Fibroblast of skin of right biceps (primary cell): ENCODE results near the gene GTF2I.
"Not testable (repeated sequence)": the region's sequence is repeated elsewhere in the genome, so short reads cannot be mapped to it uniquely, and the experiment has no call there.

Experiments
- DNase-seq: peaks from one replicate; pipeline ENCODE4 v3.0.0-alpha.2; 2013

The GTF2I gene

DNA sequence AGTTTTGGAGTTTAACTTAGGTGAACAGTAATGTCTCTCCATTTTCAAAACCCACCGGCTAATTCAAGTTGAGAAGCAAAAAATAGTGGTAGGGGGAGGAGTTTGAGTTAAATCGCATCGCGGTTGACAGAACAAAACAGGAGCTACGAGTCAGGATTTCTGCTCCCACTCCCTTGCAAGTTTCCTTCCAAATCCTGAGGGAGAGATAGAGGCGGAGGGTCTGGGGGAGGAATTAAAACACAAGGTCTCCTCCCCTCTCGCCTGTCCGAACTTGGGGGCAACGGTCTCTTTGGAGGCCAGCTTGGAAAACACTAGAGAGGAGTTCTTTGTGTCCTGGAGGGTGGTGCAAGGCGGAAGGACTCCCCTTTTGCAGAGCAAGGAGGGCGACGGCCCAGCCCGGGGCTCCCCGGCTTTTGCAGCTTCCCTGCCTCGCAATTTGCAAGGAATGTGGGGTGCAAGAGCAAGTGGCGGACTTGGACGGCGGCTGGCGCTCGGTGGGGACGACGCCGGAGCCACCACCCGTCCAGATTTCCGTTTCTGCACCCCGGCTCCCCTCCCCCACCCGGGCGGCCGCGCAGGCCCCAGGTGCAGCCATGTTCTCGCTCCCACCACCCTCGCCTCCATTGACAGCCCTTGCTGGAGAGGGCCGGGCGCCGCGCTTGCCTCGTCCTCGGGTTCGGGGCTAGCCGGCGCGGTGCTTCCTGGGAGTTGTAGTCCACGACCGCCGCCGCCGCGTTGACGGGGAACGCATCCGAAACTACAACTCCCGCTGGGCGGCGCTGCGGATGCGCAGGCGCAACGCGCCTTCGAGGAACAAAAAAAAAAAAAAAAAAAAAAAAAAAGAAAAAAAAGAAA lies 454 bp upstream of the GTF2I start:
- DNase-seq: peak; percentile 98

DNA sequence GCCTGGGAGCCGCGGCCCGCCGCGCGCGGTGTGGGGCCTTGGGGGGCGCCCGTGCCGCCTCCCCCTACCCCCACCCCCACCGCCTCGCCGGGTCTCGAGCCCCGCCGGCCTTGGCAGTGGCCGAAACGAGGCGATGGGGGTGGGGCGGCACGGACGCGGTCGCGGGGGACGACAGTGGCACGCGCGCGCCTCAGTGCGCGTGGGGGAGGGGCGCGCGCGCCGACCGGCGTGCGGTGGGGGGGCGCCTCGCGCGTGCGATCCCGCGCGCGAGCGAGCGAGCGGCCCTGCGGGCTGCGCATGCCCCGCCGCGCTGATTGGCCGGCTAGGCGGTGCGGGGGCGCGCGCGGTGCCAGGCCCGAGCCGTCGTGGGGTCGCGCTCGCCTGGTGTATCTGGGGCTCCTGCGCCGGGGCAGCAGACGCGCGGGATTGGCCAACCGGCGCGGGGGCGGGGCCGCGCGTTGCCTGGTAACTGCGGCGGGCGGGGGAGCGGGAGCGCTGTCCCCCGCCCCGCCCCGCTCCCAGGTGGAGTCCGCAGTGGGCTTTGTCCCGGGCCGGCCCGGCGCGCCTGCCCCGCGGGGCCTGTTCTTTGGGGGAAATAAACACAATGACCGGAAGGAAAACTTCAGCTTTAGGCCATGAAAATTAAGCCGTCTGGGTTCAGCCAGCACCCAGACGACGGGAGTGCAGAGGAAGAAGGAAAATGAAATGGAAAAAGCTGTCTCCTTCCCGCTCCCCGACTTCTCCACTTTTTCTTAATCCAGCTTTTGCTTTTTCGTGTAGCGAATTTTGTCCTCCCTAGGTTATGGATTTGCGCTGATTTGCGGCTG lies 873 bp downstream of the GTF2I start:
- DNase-seq: peak; percentile 94

DNA sequence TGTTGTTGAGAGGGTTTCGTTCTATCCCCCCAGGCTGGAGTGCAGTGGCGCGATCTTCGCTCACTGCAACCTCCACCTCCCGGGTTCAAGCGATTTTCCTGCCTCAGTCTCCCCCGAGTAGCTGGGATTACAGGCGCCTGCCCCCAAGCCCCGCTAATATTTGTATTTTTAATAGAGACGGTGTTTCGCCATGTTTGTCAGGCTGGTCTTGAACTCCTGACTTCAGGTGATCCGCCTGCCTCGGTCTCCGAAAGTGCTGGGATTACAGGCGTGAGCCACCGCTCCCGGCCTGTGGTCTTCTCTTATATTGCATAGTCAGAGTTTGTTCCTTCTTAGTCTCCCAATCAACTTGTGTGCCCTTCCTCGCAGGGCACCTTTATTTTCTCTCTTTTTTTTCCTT lies 2.7 kb downstream of the GTF2I start:
- DNase-seq: not testable (repeated sequence)

DNA sequence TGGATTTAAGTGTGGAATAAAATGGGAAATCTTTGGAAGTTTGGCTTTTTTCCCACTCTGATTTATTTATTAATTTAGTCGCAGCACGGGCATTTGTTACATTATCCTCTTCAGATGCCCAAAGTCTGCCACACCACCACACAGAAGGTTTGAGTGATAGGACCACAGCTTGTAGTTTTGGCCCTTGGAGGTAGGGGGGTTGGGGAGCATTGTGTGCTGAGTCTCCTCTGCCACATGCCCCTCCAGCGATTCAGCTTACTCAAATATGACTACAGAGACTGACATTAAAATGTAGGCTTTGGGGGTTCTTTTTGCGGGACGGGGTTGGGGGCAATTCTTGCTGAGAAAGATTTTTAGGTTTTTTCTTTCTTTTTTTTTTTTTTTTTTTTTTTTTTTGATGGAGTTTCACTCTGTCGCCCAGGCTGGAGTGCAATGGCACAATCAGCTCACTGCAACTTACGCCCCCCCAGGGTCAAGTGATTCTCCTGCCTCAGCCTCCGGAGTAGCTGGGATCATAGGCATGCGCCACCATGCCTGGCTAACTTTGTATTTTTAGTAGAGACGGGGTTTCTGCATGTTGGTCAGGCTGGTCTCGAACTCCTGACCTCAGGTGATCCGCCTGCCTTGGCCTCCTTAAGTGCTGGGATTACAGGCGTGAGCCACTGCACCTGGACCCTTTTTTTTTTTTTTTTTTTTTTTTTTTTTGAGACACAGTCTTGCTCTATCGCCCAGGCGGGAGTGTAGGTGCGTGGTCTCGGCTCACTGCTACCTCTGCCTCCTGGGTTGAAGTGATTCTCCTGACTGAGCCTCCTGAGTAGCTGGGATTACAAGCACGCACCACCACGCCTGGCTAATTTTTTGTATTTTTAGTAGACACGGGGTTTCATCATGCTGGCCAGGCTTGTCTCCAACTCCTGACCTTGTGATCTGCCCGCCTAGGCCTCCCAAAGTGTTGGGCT lies 4.6 kb downstream of the GTF2I start:
- DNase-seq: peak; percentile 41

DNA sequence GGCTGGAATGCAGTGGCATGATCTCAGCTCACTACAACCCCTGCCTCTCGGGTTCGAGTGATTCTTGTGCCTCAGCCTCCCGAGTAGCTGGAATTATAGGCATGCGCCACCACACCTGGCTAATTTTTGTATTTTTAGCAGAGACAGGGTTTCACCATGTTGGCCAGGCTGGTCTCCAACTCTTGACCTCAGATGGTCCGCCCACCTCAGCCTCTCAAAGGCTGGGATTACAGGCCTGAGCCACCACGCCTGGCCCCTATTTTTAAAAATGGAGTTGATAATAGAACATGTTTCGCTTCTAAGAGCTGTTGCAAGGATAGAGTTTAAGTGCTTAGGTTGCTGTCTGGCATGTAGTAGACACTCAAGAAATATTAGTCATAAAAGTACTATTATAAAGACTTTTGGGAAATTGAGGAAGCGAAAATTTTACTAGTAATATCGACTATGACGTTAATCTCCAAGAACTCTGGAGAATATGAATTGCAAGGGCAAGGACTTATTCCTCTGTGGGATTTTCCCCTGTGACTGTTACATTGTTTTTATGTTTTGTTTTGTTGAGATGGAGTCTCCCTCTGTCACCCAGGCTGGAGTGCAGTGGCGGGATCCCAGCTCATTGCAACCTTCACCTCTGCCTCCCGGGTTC lies 7.9 kb downstream of the GTF2I start:
- no peak for DNase-seq

DNA sequence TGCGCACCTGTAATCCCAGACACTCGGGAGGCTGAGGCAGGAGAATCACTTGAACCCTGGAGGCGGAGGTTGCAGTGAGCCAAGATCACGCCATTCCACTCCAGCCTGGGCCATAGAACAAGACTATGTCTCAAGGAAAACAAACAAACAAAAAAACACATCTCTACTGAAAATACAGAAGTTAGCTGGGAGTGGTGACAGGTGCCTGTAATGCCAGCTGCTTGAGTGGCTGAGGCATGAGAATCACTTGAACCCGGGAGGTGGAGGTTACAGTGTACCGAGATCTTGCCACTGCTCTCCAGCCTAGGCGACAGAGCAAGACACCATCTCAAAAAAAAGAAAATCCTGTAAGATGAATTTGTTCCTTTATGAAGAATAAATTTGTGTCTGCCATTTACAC lies 9.5 kb downstream of the GTF2I start:
- DNase-seq: not testable (repeated sequence)

DNA sequence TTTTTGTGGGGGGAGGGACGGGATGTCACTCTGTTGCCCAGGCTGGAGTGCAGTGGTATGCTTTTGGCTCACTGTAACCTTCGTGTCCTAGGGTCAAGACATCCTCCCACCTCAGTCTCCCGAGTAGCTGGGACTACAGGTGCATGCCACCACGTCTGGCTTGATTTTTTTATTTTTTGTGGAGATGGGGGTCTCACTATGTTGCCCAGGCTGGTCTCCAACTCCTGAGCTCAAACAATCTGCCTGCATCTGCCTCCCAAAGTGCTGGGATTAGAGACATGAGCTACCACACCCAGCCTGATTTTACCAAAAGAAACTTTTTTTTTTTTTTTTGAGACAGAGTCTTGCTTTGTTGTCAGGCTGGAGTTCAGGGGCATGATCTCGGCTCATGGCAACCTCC lies 10.0 kb downstream of the GTF2I start:
- not testable (repeated sequence) for DNase-seq

DNA sequence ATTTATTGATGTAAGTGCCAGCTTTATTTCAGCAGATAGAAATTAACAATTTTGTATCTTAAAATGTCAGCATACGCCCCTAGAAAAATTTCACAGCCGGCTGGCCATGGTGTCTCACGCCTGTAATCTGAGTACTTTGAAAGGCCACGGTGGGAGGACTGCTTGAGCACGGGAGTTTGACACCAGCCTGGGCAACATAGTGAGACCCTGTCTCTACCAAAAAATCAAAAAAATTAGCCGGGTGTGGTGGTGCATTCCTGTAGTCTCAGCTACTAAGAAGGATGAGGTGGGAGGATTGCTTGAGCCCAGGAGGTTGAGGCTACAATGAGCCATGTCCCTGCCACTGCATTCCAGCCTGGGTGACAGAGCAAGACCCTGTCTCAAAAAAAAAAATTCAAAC lies 14.1 kb downstream of the GTF2I start:
- DNase-seq: no peak

DNA sequence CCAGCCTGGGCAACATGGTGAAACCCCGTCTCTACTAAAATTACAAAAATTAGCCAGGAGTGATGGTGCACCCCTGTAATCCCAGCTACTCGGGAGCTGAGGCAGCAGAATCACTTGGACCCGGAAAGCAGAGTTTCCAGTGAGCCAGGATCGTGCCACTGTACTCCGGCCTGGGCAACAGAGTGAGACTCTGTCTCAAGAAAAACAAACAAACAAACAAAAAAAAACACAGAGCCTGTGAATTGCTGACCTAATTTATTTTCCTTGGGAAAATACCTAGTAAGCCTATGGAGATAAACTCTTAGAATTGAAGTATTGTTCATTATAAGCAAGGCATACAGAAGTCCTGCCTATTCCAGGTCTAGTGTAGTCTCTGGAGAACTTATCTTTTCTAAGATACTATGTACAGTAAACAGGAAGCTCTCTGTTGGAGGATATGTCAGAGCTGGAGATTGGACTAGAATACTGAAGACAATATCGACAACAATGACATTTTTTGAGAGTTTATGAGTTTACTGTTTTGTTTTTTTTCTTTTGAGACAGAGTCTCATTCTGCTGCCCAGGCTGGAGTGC lies 14.9 kb downstream of the GTF2I start:
- no peak for DNase-seq

DNA sequence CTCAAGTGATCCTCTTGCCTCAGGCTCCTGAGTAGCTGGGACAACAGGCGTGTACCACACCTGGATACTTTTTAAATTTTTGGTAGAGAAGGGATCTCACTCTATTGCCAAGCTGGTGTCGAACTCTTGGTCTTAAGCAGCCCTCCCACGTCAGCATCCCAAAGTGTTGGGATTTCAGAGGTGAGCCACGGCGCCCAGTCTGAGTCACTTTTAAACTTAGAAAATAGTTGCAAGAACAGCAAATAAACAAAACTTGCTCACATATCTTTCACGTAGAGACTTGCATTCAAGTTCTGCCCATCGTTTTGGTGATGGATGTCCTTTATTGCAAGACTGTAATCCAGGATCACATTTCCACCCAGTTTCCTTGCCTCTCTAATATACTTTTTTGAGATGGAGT lies 16.6 kb downstream of the GTF2I start:
- no peak for DNase-seq

DNA sequence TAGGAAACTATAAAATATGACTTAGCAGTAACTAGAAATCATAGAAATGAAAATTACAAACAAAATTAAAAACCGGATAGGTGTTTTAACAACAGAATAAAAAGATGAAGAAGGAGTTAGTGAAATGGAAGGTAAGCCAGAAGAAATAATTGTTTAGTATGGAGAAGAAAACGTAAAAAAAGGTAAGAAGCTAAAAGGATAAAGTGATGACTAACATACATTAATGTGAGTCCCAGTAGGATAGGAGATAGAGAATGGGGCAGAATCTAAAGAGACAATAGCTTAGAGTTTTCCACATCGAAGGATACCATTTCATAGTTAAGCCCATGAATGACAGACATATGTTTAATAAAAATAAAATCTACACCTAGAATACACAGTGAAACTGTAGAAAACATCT lies 25.3 kb downstream of the GTF2I start:
- no peak for DNase-seq

DNA sequence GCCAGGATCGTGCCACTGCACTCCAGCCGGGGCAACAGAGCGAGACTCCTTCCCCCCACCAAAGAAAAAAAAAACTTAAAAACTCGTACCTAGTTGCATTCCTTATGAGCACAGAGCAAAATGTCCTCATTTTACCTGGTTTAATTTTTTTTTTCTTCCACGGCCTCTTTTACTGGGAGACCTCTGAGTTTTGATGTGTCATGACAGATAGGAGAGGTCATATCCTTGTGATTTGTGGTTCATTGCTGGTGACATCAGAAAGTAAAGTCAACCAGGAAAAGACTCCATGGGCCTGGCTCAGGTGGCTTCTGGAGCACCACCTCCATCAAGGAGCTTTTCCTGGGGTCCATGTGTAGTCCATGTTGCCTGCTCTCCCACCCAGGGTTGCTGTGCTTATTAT lies 26.3 kb downstream of the GTF2I start:
- no peak for DNase-seq

DNA sequence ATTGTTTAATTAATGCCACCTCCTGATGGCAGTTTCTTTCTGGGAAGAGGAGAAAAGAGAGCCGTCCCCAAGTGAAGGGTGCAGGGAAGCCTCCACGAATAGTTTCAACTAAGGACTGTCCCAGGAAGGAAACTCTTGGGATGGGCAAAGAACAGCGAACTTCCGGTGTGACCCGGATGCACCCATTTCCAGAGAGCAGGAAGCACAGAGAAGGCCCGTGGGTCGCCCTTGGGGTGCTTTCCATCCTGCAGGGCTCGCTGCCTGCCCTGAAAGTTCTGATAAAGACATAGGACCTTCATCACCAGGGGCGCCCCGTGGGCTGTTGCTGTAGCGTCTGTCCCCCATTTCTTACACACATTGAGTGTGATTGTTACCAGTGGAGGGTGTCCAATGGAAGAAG lies 27.0 kb downstream of the GTF2I start:
- no peak for DNase-seq

DNA sequence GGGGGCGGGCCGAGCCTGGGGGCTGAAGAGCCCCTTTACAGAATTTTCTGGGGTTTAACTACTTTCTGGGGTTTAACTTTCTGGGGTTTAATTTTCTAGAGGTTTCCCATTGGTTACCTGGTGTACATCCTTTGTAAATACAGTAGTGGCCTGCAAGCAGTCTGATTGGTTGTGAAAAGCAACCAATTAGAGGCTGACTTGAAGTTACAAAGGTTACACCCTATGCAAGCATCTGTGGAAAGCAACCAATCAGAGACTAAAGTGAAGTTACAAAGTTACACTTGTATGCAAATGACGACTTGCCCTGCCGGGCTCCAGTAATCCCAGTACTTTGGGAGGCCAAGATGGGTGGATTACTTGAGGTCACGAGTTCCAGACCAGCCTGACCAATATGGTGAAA lies 27.4 kb downstream of the GTF2I start:
- no peak for DNase-seq

DNA sequence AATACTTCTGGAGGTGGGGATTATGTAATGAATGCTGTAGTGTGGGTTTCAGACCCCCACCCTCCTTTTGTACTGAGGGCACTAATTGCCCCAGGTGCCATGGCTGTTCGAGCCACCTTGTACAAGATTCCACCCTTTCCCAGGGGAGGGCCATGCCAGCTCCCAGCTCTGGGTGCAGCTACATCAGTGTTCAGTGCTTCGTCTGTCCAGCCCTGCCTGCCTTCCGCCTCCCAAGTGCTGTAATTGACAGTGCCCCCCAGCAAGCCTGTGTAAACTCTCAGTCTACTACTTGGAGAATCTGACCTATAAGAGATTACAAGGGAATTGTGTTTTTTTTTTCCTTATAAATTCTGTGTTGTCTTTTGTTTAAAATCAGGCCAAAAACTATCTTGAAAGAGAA lies 33.0 kb downstream of the GTF2I start:
- no peak for DNase-seq

DNA sequence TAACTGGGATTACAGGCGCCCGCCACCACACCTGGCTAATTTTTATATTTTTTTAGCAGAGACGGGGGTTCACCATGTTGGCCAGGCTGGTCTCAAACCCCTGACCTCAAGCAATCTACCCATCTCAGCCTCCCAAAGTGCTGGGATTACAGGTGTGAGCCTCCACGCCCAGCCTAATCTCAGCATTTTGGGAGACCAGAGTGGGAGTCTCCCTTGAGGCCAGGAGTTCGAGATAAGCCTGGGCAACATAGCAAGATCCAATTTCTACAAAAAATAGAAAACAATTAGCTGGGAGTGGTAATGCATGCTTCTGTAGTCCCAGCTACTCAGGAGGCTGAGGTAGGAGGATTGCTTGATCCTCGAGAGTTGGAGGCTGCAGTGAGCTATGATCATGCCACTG lies 46.9 kb downstream of the GTF2I start:
- not testable (repeated sequence) for DNase-seq

DNA sequence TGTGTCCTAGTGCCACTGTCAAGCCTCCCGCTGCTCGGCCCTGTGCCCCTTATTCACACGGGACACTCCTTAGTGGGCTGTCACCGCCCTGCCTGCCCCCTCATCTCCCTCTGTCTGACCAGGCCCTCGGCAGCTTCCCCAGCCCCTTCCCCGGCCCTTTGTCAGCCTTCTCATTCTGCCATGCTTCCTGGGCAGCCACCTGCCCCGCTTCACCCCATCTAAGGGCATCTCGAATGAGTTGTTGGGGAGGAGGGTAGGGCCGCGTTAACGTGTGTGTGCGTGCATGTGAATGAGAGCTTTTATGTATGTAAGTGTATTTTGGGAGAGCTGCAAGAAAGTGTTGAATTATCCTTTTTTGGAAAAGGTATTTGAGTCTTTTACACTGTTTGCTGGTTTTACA lies 49.7 kb downstream of the GTF2I start:
- no peak for DNase-seq

DNA sequence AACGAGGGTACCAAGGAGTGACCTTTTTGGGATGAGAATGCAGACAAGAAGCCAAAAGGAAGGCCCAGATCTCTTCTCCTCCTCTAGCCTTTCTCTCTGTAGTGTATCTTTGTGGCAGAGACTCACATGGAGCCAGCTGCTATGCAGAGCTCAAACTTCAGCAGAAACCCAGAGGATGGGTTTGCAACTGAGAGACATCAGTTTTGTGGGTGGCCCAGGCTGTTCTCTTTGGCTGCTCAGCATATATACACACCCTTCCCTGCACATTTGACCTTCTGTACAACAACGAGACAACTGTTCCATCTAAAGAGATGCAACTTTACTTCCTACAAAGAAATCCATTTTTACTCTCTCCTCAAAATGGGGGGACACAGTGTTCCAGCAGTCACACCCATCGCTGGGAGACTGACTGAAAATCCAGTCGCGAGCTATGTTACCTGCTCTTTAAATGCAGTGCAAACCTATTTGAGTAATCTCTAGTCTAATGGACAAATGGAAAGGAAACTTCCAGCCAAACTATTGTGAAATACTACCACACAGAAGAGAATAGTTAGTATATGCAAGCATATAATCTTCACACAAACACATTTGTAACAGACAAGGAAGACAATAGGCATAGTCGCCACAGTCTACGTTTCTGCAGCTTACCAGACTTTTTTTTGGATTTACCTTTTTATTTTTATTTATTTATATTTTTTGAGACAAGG lies 51.2 kb downstream of the GTF2I start:
- DNase-seq: no peak

DNA sequence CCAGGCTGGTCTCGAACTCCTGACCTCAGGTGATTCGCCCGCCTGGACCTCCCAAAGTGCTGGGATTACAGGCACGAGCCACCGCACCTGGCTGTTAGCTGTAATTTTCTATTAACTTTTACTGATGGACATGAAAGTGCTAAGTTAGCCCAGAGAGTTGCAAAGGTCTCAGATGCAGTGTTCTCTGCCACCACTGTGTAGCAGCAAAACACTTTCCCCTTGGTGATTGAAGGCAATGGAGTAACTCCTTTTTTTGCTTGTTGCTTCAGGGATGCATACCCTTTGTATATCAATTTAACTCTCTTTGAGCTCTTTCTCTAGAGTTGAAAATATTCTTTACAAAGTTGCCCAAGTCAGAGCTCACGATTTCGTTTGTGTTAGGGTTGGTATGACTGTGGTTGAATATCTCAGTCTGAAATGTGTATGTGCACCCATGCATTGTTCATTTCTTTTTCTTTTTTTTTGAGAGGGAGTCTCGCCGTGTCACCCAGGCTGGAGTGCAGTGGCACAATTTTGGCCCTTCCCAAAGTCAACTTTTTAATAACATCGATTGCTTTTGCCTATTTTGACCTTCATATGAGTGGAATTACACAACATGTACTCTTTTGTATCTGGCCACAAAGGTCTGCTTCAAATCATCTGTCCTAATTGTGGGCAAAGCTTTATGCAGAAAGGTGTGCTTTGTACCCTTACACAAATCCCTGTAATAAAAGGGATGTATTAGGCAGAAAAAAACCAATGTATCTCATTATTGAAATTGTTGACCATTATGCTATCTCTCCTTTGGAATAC lies 52.6 kb downstream of the GTF2I start:
- no peak for DNase-seq

DNA sequence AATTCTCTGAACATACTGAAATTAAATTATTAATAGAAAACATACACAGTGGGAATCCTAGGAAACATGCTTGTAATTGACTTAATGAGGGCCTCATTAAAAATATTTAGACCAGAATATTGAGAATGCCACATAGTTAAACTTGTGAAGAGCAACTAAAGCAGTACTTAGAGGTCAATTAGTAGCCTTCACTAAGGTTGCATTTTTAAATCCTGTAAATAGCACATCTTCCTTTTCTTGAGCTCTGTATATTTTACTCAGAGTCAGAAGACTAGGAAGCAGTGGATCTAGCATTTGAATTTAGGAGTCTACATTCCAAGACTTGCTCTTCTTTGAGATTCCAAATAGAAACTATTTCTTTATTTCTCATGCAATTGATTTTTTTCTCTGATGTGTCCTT lies 56.0 kb downstream of the GTF2I start:
- DNase-seq: no peak

DNA sequence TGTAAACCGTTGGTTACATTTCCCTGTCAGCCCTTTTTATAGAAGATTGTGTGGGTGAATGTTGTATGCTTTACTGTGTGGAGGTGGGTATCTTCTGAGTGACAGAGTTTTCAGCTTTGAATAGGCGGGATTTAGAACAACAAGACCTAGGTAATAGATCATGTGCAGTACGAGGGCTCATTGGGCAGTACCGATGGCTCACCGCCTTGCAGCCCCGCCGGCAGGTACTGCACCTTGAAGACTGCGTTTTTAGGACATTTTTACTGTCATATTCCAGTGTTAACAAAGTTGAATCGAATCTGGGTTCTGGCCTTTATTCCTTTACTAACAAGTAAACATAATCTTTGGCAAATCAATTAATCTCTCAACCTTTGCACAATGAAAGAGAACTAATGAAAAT lies 60.4 kb downstream of the GTF2I start:
- no peak for DNase-seq
